Stimulated activated CD4-positive, alpha-beta T cell treated with anti-CD3 and anti-CD28 coated beads, Interleukin-2, amount 100 ng/mL, for 48 hours (primary cell): ENCODE results near the gene DTX3.
A peak's percentile ranks its signal among the peaks of the same experiment; 100 is the strongest.
"Not testable (repeated sequence)": the region's sequence is repeated elsewhere in the genome, so short reads cannot be mapped to it uniquely, and the experiment has no call there.

Experiments used
- DNase-seq, 2 donors: peaks; one replicate each; pipeline ENCODE4 v3.0.0-alpha.2; 2020

The DTX3 gene

GRCh38 chr12:57632958-57633840, 28.6 kb downstream of the DTX3 start, which contains the start of gene B4GALNT1:
TSS of gene B4GALNT1 (minus strand) at chr12:57633201. CDS start at chr12:57632132, 1,069 bp downstream.
- peak; percentile 55 to 65 for DNase-seq

- not testable (repeated sequence) for DNase-seq
Measured at GRCh38 chr12:57636731-57637130, 32.1 kb downstream of the DTX3 start.

GRCh38 chr12:57637364-57637763, 32.7 kb downstream of the DTX3 start:
- DNase-seq, result no peak

- DNase-seq, result no peak
Measured at GRCh38 chr12:57638096-57638495, 33.5 kb downstream of the DTX3 start.

GRCh38 chr12:57640175-57641042, 35.8 kb downstream of the DTX3 start:
- DNase-seq, result no peak

GRCh38 chr12:57641699-57642442, 37.2 kb downstream of the DTX3 start:
- no peak for DNase-seq

GRCh38 chr12:57645990-57646658, 41.5 kb downstream of the DTX3 start:
- DNase-seq, result not testable (repeated sequence)

- DNase-seq, result not testable (repeated sequence)
Measured at GRCh38 chr12:57646659-57647049, 42.0 kb downstream of the DTX3 start.

- DNase-seq, result no peak
Measured at GRCh38 chr12:57654042-57654441, 49.4 kb downstream of the DTX3 start.

GRCh38 chr12:57655541-57656240, 51.1 kb downstream of the DTX3 start:
- no peak for DNase-seq

- not testable (repeated sequence) for DNase-seq
Measured at GRCh38 chr12:57656408-57656807, 51.8 kb downstream of the DTX3 start.

- DNase-seq, result no peak
Measured at GRCh38 chr12:57657744-57658143, 53.1 kb downstream of the DTX3 start.

- DNase-seq, result no peak
Measured at GRCh38 chr12:57658890-57659289, 54.3 kb downstream of the DTX3 start.
